HG02981 (cell line): ENCODE measurements around the gene GRM7.

Experiments used
- ATAC-seq: cut with Tn5 transposase; IDR thresholded peaks from one replicate; pipeline ENCODE4 v1.9.1; 2021; ENCODE audit warnings: mild to moderate bottlenecking, moderate library complexity; ENCODE audit not compliant: unreplicated experiment

The GRM7 gene

DNA sequence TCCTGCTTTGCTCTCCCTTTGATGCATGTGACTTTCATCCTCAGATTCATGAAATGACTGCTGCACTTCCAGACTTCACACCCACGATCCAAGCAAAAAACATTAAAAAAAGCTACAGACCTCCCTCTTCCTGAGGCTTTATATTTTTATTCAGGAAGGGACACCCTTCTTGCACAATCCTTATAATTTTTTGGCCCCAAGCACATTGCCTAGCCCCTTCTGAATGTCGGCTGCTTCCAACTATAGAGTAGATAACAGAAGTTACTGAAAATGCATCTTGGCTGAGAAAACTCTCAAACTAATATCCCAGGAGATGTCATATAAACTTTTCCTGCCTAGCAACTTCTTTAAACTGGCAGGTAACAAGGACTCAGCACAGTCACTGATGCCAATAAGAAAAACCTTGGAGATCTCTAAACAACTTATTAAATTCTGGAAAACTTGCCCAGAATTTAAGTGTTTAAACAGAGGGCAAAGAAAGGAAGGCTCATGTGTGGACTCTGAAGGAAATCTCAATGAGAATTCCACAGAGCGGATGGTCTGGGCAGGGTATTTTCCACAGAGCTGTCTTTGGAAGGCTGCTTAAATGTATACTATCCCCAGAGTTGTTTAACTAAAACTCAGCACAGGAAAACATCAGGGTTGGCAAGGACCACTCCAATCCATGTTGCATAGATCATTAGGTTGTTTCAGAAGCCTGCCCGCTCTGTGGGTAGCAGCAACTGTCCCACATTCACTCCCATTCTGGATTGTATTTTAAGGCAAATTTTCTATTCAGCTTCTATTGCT, 893.9 kb downstream of the GRM7 start:
- ATAC-seq: no peak

DNA sequence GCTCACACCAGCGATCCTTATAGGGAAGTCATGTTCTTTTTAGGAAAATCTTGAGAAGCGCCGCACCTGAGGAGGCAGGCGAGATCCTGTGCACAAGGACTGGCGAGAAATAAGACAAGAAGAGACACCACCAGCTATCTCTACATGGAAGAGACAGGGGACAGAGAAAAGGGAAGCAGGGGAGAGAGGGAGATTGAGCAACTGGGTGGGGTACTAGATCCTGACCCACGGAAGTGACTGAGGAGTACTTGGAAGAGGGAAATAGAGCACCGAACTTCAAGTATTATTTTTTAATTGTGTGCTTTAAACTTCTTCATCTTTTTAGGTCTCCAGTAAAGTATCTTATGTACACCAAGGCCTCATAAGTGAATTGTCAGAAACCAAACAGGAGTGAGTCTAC, 898.7 kb downstream of the GRM7 start:
- ATAC-seq: no peak

DNA sequence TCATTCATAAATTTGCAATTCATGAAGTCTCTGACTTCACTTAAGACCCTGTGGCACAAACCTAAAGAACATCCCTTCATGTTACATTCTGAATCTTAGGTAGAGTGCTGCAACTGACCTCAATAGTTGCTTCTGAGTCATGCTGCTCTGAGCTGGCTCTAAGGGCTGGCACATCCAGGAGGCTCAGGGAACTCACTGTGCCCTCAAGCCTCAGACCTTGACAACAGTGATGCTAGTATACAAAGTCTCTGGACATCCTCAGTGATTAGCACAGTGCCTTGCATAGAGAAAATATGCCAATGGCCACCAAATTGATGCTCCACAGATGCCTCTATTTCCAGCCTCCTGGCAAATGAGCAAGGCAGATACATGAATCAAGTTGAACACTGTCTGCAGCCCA, 899.8 kb downstream of the GRM7 start:
- no peak for ATAC-seq

DNA sequence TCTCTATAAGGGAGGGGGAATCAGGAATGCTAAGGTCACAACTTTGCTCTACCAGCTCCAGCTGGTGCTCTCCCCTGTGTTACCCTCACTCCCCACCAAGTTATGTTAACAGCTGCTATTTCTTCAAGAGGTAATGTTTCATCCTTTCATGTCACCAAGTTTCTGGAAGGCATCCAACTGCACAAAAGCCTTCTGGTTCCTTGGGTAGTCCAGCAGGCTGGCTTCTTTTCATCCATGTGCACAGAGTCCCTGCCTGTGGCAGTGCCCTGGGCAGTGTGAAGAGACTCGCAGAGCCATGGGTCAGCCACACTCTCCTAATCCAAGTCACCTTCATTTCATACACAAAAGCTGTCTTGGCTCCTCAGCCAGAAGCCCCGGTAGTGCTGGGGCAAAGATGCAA, 903.2 kb downstream of the GRM7 start:
- no peak for ATAC-seq

DNA sequence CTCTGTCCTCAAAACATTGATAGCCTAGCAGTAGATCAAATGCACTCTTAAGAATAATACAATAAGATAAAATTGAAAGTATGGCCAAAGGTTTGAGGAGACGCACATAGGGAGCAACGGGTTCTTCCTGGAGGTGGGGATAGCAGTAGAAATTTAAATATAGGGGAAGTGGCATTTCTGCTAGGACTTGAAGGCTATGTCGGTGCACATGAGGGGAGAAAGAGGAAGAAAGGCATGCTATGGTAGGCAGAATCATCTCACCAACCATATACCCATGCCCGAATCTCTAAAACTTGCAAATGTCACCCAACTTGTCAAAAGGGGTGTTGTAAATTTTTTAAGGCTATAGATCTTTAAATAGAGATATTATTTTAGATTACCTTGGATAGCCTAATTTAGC, 905.6 kb downstream of the GRM7 start:
- ATAC-seq: no peak

DNA sequence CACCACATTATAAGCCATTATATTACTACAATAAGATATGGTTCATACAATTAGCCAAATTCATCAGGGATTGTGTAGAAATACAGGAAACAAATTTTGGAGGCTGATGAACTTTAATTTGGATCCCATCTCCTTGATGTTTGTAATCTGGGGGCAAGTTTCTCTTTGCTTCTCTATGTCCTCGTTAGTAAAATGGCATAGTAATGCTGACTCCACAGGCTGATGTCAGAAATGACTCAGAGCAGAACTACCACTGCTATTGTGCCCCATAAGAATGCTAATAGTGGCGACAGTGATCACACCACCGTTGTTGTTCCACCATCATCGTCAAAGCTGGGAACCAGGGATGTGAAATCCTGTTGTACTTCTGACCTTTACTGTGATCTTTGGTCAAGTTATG, 918.4 kb downstream of the GRM7 start:
- no peak for ATAC-seq

DNA sequence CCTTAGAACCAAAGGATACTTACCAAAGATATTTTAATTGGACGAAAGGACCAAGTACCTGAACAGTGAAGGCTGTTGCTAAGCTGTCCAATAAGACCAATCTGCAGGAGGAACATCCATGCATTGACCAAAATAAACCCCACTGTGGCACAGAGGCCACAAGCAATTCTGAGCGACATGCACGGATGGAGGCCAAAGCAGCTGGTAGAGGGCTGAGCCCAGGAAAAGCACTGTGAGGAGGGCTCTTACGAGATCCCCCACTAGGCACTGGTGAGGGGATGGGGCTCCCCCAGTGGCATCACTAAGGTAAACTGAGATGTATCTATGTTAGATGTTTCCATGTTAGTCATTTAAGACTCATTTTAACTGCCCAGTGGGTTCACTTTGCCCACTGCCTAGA, 920.5 kb downstream of the GRM7 start:
- no peak for ATAC-seq

DNA sequence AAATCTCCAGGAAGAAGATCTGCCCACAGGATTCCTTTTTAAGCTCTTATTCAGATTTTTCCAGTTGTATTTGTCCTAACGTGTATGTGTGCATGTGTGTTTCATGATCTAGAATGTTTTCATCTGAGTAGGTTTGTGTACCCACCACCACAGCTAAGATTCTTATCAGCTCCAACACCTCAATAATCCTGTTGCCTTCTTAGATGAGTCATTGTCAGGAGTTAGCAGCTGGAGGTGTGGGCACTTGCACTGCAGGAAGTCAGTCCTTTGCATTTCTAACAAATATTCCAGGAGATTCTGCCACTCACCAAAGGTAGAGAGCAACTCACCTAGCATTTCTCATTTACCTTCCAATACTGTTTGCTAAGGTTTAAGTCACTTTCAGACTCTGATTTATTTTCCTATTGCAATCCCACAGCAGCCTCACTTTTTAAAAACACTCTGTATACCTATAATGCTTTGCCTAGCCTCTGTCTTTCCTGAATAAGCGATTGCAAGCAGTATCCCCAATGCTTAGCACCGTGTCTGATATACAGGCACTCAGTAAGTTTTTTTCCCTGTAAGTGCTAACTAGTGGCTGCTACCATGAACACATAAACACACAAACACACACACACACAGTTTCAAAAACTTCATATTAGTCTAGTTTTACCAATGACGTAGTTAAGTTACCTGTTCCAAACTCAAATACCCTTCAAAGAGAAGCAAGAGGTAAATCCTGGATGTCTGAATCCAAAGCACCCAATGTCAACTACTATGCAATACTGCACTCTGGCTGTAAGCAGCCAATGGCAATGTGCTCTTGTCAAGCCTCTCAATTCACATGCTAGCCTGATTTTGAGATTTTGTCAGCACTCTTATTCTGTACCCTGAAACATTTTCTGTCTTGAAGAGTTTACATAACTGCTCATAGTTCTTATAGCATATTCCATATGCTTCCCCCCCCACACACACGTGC, 927.2 kb downstream of the GRM7 start:
- no peak for ATAC-seq

DNA sequence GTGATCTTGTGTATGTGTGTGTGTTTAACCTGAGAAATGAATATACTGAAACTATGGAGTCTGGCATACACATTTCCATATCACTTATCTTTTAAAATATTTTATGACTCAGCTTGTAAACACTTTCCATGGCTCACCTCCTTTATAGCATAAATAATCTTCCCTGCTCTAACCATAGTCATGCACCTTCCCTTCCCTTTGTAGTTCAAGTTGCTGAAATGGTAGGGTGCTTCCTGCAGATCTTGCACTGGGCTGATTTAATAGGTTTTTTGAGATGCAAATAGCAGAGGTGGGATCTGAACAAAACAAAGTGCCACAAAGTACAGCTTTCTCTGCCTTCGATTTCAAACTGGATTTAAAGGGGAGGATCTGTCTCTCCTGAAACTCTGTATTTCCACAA, 928.0 kb downstream of the GRM7 start:
- no peak for ATAC-seq

DNA sequence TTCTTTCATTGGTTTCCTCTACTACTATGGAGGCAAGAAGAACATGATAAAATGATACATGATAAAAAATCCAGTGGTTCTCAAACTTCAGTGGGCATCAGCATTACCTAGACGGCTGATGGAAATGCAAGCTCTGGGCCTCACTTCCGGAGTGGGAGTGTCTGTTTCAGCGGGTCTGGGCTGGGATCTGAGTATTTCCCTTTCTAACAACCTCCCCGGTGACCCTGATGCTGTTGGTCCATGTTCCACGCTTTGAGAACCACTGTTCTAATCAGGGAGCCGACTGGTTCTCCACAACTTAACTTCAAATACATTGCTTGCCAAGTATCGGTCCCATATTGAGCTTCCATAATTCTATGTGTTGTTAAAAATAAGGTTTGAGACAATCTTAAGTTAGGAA, 928.4 kb downstream of the GRM7 start:
- no peak for ATAC-seq

DNA sequence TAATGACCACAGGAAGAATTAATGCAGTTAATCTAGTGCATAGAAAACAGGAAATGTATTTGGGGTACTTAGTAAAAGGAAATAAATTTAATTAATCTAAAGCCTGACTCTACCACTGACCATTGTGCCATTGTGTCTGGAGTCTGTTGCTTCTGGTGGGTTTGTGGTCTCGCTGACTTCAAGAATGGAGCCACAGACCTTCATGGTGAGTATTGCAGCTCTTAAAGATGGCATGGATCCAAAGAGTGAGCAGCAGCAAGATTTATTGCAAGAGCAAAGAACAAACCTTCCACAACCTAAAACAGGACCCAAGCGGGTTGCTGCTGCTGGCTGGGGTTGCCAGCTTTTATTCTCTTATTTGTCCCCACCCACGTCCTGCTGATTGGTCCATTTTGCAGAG, 929.2 kb downstream of the GRM7 start:
- no peak for ATAC-seq
